ENCODE measurements around the gene STK33.

Gene STK33

GRCh38 chr11:8593935-8594909 lies at the start of gene STK33:
Gene STK33 (minus strand): TSS chr11:8594228. CDS start chr11:8474905, 119,323 bp downstream.
- peak; percentile 73 for DNase-seq

GRCh38 chr11:8642196-8642841 lies 48.3 kb upstream of the STK33 start:
- DNase-seq = no peak

GRCh38 chr11:8641332-8641731 lies 47.3 kb upstream of the STK33 start:
- no peak for DNase-seq

- no peak for DNase-seq
These were observed 46.4 kb upstream of the STK33 start for GRCh38 chr11:8640267-8640906.

- DNase-seq = no peak
These were observed 45.6 kb upstream of the STK33 start for GRCh38 chr11:8639655-8640054.

- DNase-seq = no peak
These were observed 44.3 kb upstream of the STK33 start for GRCh38 chr11:8638300-8638699.

GRCh38 chr11:8636127-8636526 lies 42.1 kb upstream of the STK33 start:
- no peak for DNase-seq

GRCh38 chr11:8634498-8634897 lies 40.5 kb upstream of the STK33 start:
- DNase-seq = no peak

- DNase-seq = no peak
These were observed 37.5 kb upstream of the STK33 start for GRCh38 chr11:8631395-8632118.

GRCh38 chr11:8624698-8625097 lies 30.7 kb upstream of the STK33 start:
- DNase-seq = no peak

GRCh38 chr11:8621147-8621546 lies 27.1 kb upstream of the STK33 start:
- DNase-seq = no peak

- no peak for DNase-seq
These were observed 23.0 kb upstream of the STK33 start for GRCh38 chr11:8617063-8617462.

- no peak for DNase-seq
These were observed 21.4 kb upstream of the STK33 start for GRCh38 chr11:8615291-8616032.

GRCh38 chr11:8614497-8614896 lies 20.5 kb upstream of the STK33 start:
- no peak for DNase-seq

- DNase-seq = no peak
These were observed 19.0 kb upstream of the STK33 start for GRCh38 chr11:8613036-8613435.

- no peak for DNase-seq
These were observed 18.5 kb upstream of the STK33 start for GRCh38 chr11:8612522-8612921.

GRCh38 chr11:8610532-8611116 lies 16.6 kb upstream of the STK33 start:
- no peak for DNase-seq

GRCh38 chr11:8608652-8609051 lies 14.6 kb upstream of the STK33 start:
- DNase-seq = no peak

GRCh38 chr11:8605971-8606563 lies 12.0 kb upstream of the STK33 start:
- no peak for DNase-seq

GRCh38 chr11:8604078-8604723 lies 10.2 kb upstream of the STK33 start:
- peak; percentile 72 for DNase-seq

GRCh38 chr11:8603696-8604077 lies 9.7 kb upstream of the STK33 start:
- no peak for DNase-seq

All from activated CD8-positive, alpha-beta memory T cell treated with anti-CD3 and anti-CD28 coated beads for 24 hours (primary cell).